DND-41 (cell line): ENCODE measurements around the gene LRIT3.

Experiments
- ATAC-seq: fragments of 200-7000 bp; cut with Tn5 transposase; 3 replicates; pipeline ENCODE4 v1.9.1; 2021; ENCODE audit warnings: low read depth; ENCODE audit not compliant: insufficient read depth
- DNase-seq: peaks from one replicate; pipeline ENCODE4 v3.0.0-alpha.2; 2020
- H2AFZ ChIP-seq: 2 replicates; pipeline ENCODE4 v1.6.0; 2012; ENCODE audit warnings: low read depth, low read length
- H3K27ac ChIP-seq: 2 replicates; pipeline ENCODE4 v1.5.1; 2012; ENCODE audit warnings: low read length, inconsistent platforms
- H3K27me3 ChIP-seq: fragments of 200-600 bp; sonication (generic); 2 replicates; pipeline ENCODE4 v1.6.0; 2012; ENCODE audit warnings: low read length, mild to moderate bottlenecking, inconsistent platforms; ENCODE audit not compliant: insufficient read depth, poor library complexity
- H3K36me3 ChIP-seq: 2 replicates; pipeline ENCODE4 v1.5.1; 2012; ENCODE audit warnings: low read length, inconsistent platforms; ENCODE audit not compliant: insufficient read depth
- H3K4me1 ChIP-seq: 2 replicates; pipeline ENCODE4 v1.5.1; 2012; ENCODE audit warnings: mild to moderate bottlenecking, low read length; ENCODE audit not compliant: insufficient read depth
- H3K4me2 ChIP-seq: 2 replicates; pipeline ENCODE4 v1.6.0; 2012; ENCODE audit warnings: mild to moderate bottlenecking, moderate library complexity, low read length, inconsistent platforms; ENCODE audit not compliant: insufficient read depth
- H3K4me3 ChIP-seq, 2 experiments: fragments of 200-600 bp in 1 of 2; shearing (Covaris generic) in 1 of 2; 2 replicates each; pipeline ENCODE4 v1.5.1; 2012 to 2016; ENCODE audit warnings: inconsistent platforms in 2 of 2, low read length in 2 of 2, mild to moderate bottlenecking in 2 of 2, low read depth in 1 of 2, moderate library complexity in 1 of 2
- H3K79me2 ChIP-seq: 2 replicates; pipeline ENCODE4 v1.6.0; 2012; ENCODE audit warnings: low read length, inconsistent platforms; ENCODE audit not compliant: insufficient read depth
- H3K9ac ChIP-seq: 2 replicates; pipeline ENCODE4 v1.6.0; 2012; ENCODE audit warnings: low read depth, mild to moderate bottlenecking, inconsistent platforms, low read length, moderate library complexity
- H3K9me3 ChIP-seq: 2 replicates; pipeline ENCODE4 v1.5.1; 2012; ENCODE audit warnings: low read length, moderate library complexity, mild to moderate bottlenecking, inconsistent platforms; ENCODE audit not compliant: insufficient read depth, severe bottlenecking
- H4K20me1 ChIP-seq: 2 replicates; pipeline ENCODE4 v1.6.0; 2012; ENCODE audit warnings: low read length; ENCODE audit not compliant: insufficient read depth
- CTCF ChIP-seq: IDR thresholded peaks from 2 replicates; pipeline ENCODE4 v1.5.1; 2012; ENCODE audit warnings: borderline replicate concordance, low read length, moderate library complexity, mild to moderate bottlenecking; ENCODE audit not compliant: poor library complexity, severe bottlenecking; ENCODE audit errors: extremely low read depth
- EZH2 ChIP-seq: IDR thresholded peaks from 3 replicates; pipeline ENCODE4 v1.6.1; 2012; ENCODE audit warnings: borderline replicate concordance, low read depth, mild to moderate bottlenecking, moderate library complexity, low read length, inconsistent platforms; ENCODE audit not compliant: severe bottlenecking

Gene LRIT3

GRCh38 chr4:109833756-109834155 is 14.2 kb upstream of the LRIT3 start:
- no peaks in the 10 kb centered on the region for H3K79me2 ChIP-seq
- H2AFZ ChIP-seq: no peak overlapping the region
- ATAC-seq: no peak

GRCh38 chr4:109836985-109837384 is 10.9 kb upstream of the LRIT3 start:
- Histone ChIP-seq H3K4me3 (no peak overlapping the region), H3K4me1 (no peaks in the 10 kb centered on the region), H4K20me1 (no peaks in the 10 kb centered on the region), H3K79me2 (no peaks in the 10 kb centered on the region), H3K9ac (no peak overlapping the region), H3K27ac (no peak overlapping the region), H3K9me3 (no peaks in the 10 kb centered on the region), H3K4me2 (no peak overlapping the region), H3K36me3 (no peaks in the 10 kb centered on the region), H3K27me3 (no peaks in the 10 kb centered on the region), H2AFZ (no peak overlapping the region)
- no peak for ATAC-seq
- DNase-seq: no peak
- TF ChIP-seq EZH2 (no peak), CTCF (no peak)

More at GRCh38 chr4:109833756-109834155, 14.2 kb upstream of the LRIT3 start:
- no peaks in the 10 kb centered on the region for H3K36me3 ChIP-seq
- H3K27ac ChIP-seq: no peak overlapping the region
- no peak for DNase-seq
- H3K9me3 ChIP-seq: no peaks in the 10 kb centered on the region
- H3K9ac ChIP-seq: no peak overlapping the region
- H3K27me3 ChIP-seq: no peaks in the 10 kb centered on the region
- H3K4me1 ChIP-seq: no peaks in the 10 kb centered on the region
- H3K4me3 ChIP-seq: no peak overlapping the region
- no peak for TF ChIP-seq EZH2
- no peak for TF ChIP-seq CTCF
- no peak overlapping the region for H3K4me2 ChIP-seq
- no peaks in the 10 kb centered on the region for H4K20me1 ChIP-seq

- no peaks in the 10 kb centered on the region for H3K4me1 ChIP-seq
- no peaks in the 10 kb centered on the region for H3K27me3 ChIP-seq
- H3K27ac ChIP-seq: no peak overlapping the region
- H3K79me2 ChIP-seq: no peaks in the 10 kb centered on the region
- H3K4me2 ChIP-seq: no peak overlapping the region
- DNase-seq: no peak
- no peak overlapping the region for H3K4me3 ChIP-seq
- H3K9me3 ChIP-seq: no peaks in the 10 kb centered on the region
- H3K9ac ChIP-seq: no peak overlapping the region
- TF ChIP-seq CTCF (no peak), EZH2 (no peak)
- no peaks in the 10 kb centered on the region for H3K36me3 ChIP-seq
- no peak for ATAC-seq
- no peaks in the 10 kb centered on the region for H4K20me1 ChIP-seq
- H2AFZ ChIP-seq: no peak overlapping the region
Observed at GRCh38 chr4:109846395-109847098, 1.4 kb upstream of the LRIT3 start.
